Cardiac muscle cell (in vitro differentiated cells and primary cell): Measurements from ENCODE around the gene AQR. TPM values are rescaled to one million over a fixed set of nuclear protein-coding genes. Genes with fewer than 3 reads are reported as not detected.

Experiments
- DNase-seq, 2 donors: peaks; one replicate each; pipeline versions ENCODE4 v3.0.0 to v3.0.0-alpha.2; 2010 to 2017; ENCODE audit warnings: low read depth in 1 of 2, low spot score in 1 of 2
- H3K27ac ChIP-seq: fragments of 200-600 bp; sonication (generic); 2 replicates; pipeline ENCODE4 v1.5.1; 2016
- H3K27me3 ChIP-seq: fragments of 200-600 bp; sonication (generic); 2 replicates; pipeline ENCODE4 v1.6.0; 2016; ENCODE audit warnings: control low read depth
- H3K36me3 ChIP-seq: fragments of 200-600 bp; sonication (generic); 2 replicates; pipeline ENCODE4 v1.5.1; 2016; ENCODE audit warnings: control low read depth
- H3K4me1 ChIP-seq: fragments of 200-600 bp; sonication (generic); 2 replicates; pipeline ENCODE4 v1.8.1; 2017; ENCODE audit warnings: low read depth, mild to moderate bottlenecking, mixed run types
- H3K4me3 ChIP-seq: fragments of 200-600 bp; sonication (generic); 2 replicates; pipeline ENCODE4 v1.5.1; 2016; ENCODE audit warnings: mild to moderate bottlenecking
- H3K9me3 ChIP-seq: fragments of 200-600 bp; sonication (generic); 2 replicates; pipeline ENCODE4 v1.5.1; 2017; ENCODE audit warnings: low read depth, mild to moderate bottlenecking, control low read depth
- CTCF ChIP-seq: IDR thresholded peaks from 2 replicates; pipeline ENCODE4 v1.5.1; 2012; ENCODE audit warnings: low read depth, mild to moderate bottlenecking, low read length
- polyA plus RNA-seq: library from polyadenylated mRNA; unstranded; fragments of >200 nt; fragmentation: Nextera tagmentation; extraction: Ambion mirVana; gene quantifications from 2 replicates; pipeline ENCODE4 v1.2.1, GENCODE V29; 2016
- total RNA-seq: library from RNA; depleted of rRNA; stranded (reverse); fragments of >200 nt; gene quantifications from 2 replicates; pipeline ENCODE4 v1.2.3, GENCODE V29; 2016

The AQR gene
- total and polyA plus RNA-seq, 2 experiments from 2014 or later, result 14.7 to 20.6 TPM

GRCh38 chr15:35003928-35004327 lies 34.4 kb upstream of the AQR start:
- no peak for TF ChIP-seq CTCF
- H3K27ac ChIP-seq, result peak overlapping the region; percentile 61
- H3K4me1 ChIP-seq, result peaks cover 11% of the 10 kb centered on the region

GRCh38 chr15:35000511-35000910 lies 31.0 kb upstream of the AQR start:
- Histone ChIP-seq H3K9me3 (no peaks in the 10 kb centered on the region), H3K27ac (no peak overlapping the region), H3K27me3 (no peaks in the 10 kb centered on the region), H3K4me1 (peaks cover 11% of the 10 kb centered on the region), H3K4me3 (no peak overlapping the region), H3K36me3 (no peaks in the 10 kb centered on the region)
- no peak for TF ChIP-seq CTCF
- peak in 1 of 2 donors; percentile 57 for DNase-seq

More at GRCh38 chr15:35003928-35004327, 34.4 kb upstream of the AQR start:
- no peaks in the 10 kb centered on the region for H3K36me3 ChIP-seq
- no peak overlapping the region for H3K4me3 ChIP-seq
- no peaks in the 10 kb centered on the region for H3K9me3 ChIP-seq
- no peaks in the 10 kb centered on the region for H3K27me3 ChIP-seq
- DNase-seq, result peak in 1 of 2 donors; percentile 65

- H3K27me3 ChIP-seq, result no peaks in the 10 kb centered on the region
- no peak overlapping the region for H3K27ac ChIP-seq
- H3K9me3 ChIP-seq, result no peaks in the 10 kb centered on the region
- no peak overlapping the region for H3K4me3 ChIP-seq
- no peak for DNase-seq
- H3K36me3 ChIP-seq, result no peaks in the 10 kb centered on the region
- TF ChIP-seq CTCF, result no peak
- peaks cover 11% of the 10 kb centered on the region for H3K4me1 ChIP-seq
Measured at GRCh38 chr15:34999906-35000305, 30.4 kb upstream of the AQR start.

DNA sequence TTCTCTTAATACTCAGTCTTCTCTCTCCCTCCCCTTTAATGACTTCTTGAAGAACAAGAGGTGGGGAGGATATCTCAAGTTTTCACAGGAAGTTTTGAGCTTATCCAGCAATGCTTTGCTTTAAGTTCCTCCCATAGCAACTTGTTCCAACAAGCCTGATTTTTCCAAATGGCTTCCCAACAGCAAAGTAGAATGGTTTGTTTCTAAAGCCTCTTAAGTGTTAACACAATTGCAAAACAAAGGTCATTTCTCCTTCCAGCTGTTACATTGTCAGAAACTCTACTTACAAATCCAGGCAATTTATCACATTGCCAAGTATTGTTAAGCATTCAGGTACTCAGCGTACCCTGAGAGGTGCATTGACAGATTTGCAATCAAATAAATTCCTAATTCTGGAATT lies 25.4 kb upstream of the AQR start:
- DNase-seq, result no peak
- TF ChIP-seq CTCF, result no peak
- Histone ChIP-seq H3K27me3 (no peaks in the 10 kb centered on the region), H3K4me3 (no peak overlapping the region), H3K27ac (no peak overlapping the region), H3K4me1 (no peaks in the 10 kb centered on the region), H3K9me3 (no peaks in the 10 kb centered on the region), H3K36me3 (no peaks in the 10 kb centered on the region)

GRCh38 chr15:34993877-34994276 lies 24.3 kb upstream of the AQR start:
- no peak for TF ChIP-seq CTCF
- Histone ChIP-seq H3K27ac (no peak overlapping the region), H3K4me3 (no peak overlapping the region), H3K27me3 (no peaks in the 10 kb centered on the region), H3K36me3 (no peaks in the 10 kb centered on the region), H3K9me3 (no peaks in the 10 kb centered on the region), H3K4me1 (no peaks in the 10 kb centered on the region)
- no peak for DNase-seq

GRCh38 chr15:34993412-34993811 lies 23.9 kb upstream of the AQR start:
- H3K27ac ChIP-seq, result no peak overlapping the region
- no peak for TF ChIP-seq CTCF
- H3K9me3 ChIP-seq, result no peaks in the 10 kb centered on the region

More at GRCh38 chr15:34993412-34993811, 23.9 kb upstream of the AQR start:
- Histone ChIP-seq H3K4me3 (no peak overlapping the region), H3K27me3 (no peaks in the 10 kb centered on the region), H3K4me1 (no peaks in the 10 kb centered on the region), H3K36me3 (no peaks in the 10 kb centered on the region)
- no peak for DNase-seq
